Pancreas (tissue), 10 donors: ENCODE measurements around the gene DDX25. TPM values are rescaled to one million over a fixed set of nuclear protein-coding genes. Genes with fewer than 3 reads are reported as not detected.

Experiments used
- ATAC-seq, 4 donors: fragments of 200-7000 bp; cut with Tn5 transposase; one replicate each; pipeline versions ENCODE4 v1.8.0 to v1.9.1; 2020; ENCODE audit warnings: mild to moderate bottlenecking in 4 of 4, moderate library complexity in 4 of 4
- DNase-seq, 6 donors: peaks; one replicate each; pipeline ENCODE4 v3.0.0-alpha.2; 2020
- FAIRE-seq: peaks from 2 replicates; lab custom pipeline; 2012; peaks lifted over from hg19 to GRCh38; lab: Jason Lieb, UNC
- H3K27ac ChIP-seq, 4 donors: fragments of 200-600 bp; sonication (generic); 1 replicate in 3 of 4; 2 replicates in 1 of 4; pipeline versions ENCODE4 v1.5.0 to v1.8.0; 2020
- H3K27me3 ChIP-seq, 4 donors: fragments of 200-600 bp; one replicate each; pipeline ENCODE4 v1.8.0; 2021
- H3K36me3 ChIP-seq, 3 donors: fragments of 200-600 bp; sonication (generic) in 1 of 3; one replicate each; pipeline versions ENCODE4 v1.5.0 to v1.8.0; 2020 to 2021
- H3K4me1 ChIP-seq, 3 donors: fragments of 200-600 bp; one replicate each; pipeline ENCODE4 v1.8.0; 2021
- H3K4me3 ChIP-seq, 4 donors: fragments of 200-600 bp; sonication (generic) in 2 of 4; one replicate each; pipeline versions ENCODE4 v1.5.0 to v1.8.0; 2020 to 2021
- H3K9me3 ChIP-seq, 4 donors: fragments of 200-600 bp; one replicate each; pipeline ENCODE4 v1.8.0; 2021
- WGBS, 2 donors: extraction: QIAGEN DNeasy Blood & Tissue Kit; methylation state at CpG; one replicate each; pipeline ENCODE4 v1.1.7; 2013; 5-methylcytosine and 5-hydroxymethylcytosine counted together
- intact Hi-C, 3 donors: fragments of 100-400 bp; cut with DNase I; formaldehyde crosslinking; loops; one replicate each; pipeline versions ENCODE4 v1.11.1 to v1.14.2; 2022
- polyA plus RNA-seq, 2 donors: library from polyadenylated mRNA; stranded (reverse); fragments of 200-250 nt; gene quantifications; one replicate each; pipeline ENCODE4 v1.2.3, GENCODE V29; 2013
- total RNA-seq, 6 donors: library from RNA; stranded (reverse); fragmentation: NEBNext Ultra II Directional in 4 of 6; extraction: Animal tissue kit (Norgen Biotek cat#: 25700) in 4 of 6; gene quantifications; one replicate each; pipeline versions ENCODE4 v1.2.1 to v1.2.4, GENCODE V29; 2021 to 2023
- TF ChIP-seq, protein P1 (sequence below), 4 donors: fragments of 200-600 bp; sonication (generic) in 3 of 4; IDR thresholded peaks; one replicate each; pipeline versions ENCODE4 v1.5.0 to v1.8.0; 2021; ENCODE audit warnings: antibody characterized with exemption in 4 of 4
- donor health status: healthy with polysubstance abuse.
- donor health status: DM: no; HTN: no; CAD: no; lungs with moderate emphysema.
- donor health status: DM: no; HTN: no; CAD: no.
- donor health status: control.
- donor health status: control.
- donor health status: Bipolar disorder and iron deficiency.
- donor health status: DM: yes; HTN: yes; CAD: no.
- donor health status: DM: no; HTN: no; CAD: no.
- donor health status: DM: no; HTN: no; CAD: no.
- donor health status: DM: yes; HTN: yes; CAD: no.

The DDX25 gene
- total and polyA plus RNA-seq, 8 donors: 0.41 to 7.1 (median 0.64) TPM

DNA sequence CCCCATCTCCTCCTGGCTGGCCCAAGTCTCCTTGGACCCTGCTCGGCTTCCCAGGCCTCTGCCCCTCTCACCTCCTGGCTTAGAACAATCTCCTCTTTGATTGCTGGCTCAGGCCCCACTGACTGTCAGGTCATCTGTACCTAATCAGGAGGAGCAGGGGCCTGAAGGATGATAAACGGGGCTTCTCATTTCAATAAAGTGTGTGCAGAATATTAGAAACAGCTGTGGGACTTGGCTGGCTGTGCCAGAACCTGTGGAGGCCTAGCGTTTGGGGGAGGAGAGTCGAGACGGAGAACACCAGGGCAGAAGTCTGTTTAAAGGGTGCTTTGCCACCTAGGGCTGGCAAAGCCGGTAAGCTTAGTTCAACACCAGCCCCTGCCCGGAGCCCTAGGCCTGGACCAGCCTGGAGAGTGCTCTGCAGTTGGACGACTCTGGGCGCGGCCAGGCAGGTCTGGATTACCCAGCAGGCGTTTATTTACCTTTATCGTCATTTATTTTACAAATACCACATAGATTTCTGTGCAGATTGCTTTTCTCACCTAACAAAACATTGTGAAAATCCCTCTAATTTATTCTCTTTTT is 31.4 kb downstream of the DDX25 start:
- no peak overlapping the region for H3K4me3 ChIP-seq
- TF ChIP-seq, protein P1, sequence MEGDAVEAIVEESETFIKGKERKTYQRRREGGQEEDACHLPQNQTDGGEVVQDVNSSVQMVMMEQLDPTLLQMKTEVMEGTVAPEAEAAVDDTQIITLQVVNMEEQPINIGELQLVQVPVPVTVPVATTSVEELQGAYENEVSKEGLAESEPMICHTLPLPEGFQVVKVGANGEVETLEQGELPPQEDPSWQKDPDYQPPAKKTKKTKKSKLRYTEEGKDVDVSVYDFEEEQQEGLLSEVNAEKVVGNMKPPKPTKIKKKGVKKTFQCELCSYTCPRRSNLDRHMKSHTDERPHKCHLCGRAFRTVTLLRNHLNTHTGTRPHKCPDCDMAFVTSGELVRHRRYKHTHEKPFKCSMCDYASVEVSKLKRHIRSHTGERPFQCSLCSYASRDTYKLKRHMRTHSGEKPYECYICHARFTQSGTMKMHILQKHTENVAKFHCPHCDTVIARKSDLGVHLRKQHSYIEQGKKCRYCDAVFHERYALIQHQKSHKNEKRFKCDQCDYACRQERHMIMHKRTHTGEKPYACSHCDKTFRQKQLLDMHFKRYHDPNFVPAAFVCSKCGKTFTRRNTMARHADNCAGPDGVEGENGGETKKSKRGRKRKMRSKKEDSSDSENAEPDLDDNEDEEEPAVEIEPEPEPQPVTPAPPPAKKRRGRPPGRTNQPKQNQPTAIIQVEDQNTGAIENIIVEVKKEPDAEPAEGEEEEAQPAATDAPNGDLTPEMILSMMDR (IDR thresholded peaks at IDR 0.05): no peak
- no peaks in the 10 kb centered on the region for H3K4me1 ChIP-seq
- H3K36me3 ChIP-seq: no peaks in the 10 kb centered on the region
- intact Hi-C loops: loop anchor here in 1 of 3 donors (5.0 kb wide), 1 partner anchor 252 kb away; no protein-coding TSS in a partner anchor
- H3K27me3 ChIP-seq: peaks cover 0 to 7% (median 0%) of the 10 kb centered on the region in 4 donors
- no peak overlapping the region for H3K27ac ChIP-seq
- 78 to 79% methylated on average over 12 of the region's 12 CpGs for WGBS, 2 donors
- no peaks in the 10 kb centered on the region for H3K9me3 ChIP-seq
- FAIRE-seq (no peak), DNase-seq (no peak), ATAC-seq (no peak)

DNA sequence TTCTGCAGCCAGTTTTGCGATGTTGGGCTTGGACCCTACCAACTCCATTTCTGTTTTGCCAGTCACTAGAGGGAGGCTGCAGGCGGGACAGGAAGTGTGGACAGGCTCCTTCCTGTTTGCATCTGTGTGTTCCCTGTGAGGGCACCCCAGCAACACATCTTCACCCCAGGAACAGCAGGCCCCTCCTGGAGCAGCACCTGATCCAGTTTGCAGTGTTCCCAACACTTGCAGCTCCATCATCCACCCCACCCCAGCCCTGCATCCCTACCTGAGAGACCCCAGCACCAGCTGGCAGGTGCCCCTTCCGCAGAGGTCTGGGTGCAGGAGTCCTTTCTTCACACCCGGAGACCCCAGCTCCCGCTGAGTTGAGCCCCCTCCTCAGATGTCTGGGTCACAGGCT is 34.1 kb downstream of the DDX25 start:
- Histone ChIP-seq H3K27me3 (no peaks in the 10 kb centered on the region), H3K27ac (no peak overlapping the region), H3K36me3 (no peaks in the 10 kb centered on the region), H3K4me3 (no peak overlapping the region), H3K4me1 (no peaks in the 10 kb centered on the region), H3K9me3 (no peaks in the 10 kb centered on the region)
- 75 to 84% methylated on average over 5 of the region's 5 CpGs for WGBS, 2 donors
- no peak for FAIRE-seq
- ATAC-seq: no peak
- TF ChIP-seq, protein P1 (IDR thresholded peaks at IDR 0.05): no peak
- no peak for DNase-seq
- intact Hi-C loops: loop anchor here in 1 of 3 donors (5.0 kb wide), 1 partner anchor 249 kb away; no protein-coding TSS in a partner anchor

DNA sequence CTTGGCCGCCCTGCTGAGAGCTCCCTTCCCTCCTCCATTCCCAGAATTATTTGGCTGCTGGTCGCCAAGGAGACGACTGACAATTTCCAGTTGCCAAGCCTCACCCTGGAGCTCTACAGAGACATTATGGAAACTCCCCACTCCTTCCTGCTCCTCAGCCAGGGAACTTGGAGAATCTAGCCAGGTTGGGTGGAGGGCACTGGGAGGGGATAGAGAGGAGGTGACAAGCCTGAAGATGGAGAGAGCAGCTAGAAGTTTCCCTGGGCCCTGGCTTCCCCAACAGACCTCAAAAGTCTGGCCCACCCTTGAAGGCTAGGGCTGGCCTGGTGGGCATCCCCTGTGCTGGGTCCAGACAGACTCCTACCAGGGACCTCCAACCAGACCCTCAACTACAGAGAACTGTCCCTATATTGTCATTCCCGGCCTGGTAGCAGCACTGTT is 34.8 kb downstream of the DDX25 start:
- whole genome bisulfite sequencing, 2 donors: 57 to 60% methylated on average over 4 of the region's 4 CpGs
- Histone ChIP-seq H3K4me1 (no peaks in the 10 kb centered on the region), H3K4me3 (no peak overlapping the region), H3K9me3 (no peaks in the 10 kb centered on the region), H3K27ac (no peak overlapping the region), H3K27me3 (no peaks in the 10 kb centered on the region), H3K36me3 (no peaks in the 10 kb centered on the region)
- intact Hi-C loops: loop anchor here in 1 of 3 donors (5.0 kb wide), 1 partner anchor 248 kb away; no protein-coding TSS in a partner anchor
- ATAC-seq (no peak), DNase-seq (no peak), FAIRE-seq (no peak)
- TF ChIP-seq, protein P1 (IDR thresholded peaks at IDR 0.05): no peak

DNA sequence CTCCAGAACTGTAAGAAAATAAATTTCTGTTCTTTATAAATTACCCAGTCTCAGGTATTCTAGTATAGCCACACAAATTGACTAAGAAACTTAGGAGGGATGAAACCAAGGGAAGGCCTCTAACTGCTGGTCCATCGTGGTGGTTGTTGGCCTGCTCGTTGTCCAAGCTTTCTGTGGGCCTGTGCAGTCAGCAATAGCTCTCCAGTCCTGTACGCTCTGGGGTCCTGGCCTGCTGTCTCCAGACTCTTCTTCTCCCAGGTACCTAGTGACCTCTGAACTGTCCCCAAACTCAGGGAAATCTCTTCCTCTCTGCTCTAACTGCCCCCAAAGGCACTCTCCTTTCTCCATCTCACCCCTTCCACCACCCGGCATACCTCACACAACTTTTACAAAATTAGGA is 35.8 kb downstream of the DDX25 start:
- H3K27me3 ChIP-seq: no peaks in the 10 kb centered on the region
- H3K4me3 ChIP-seq: no peak overlapping the region
- H3K36me3 ChIP-seq: no peaks in the 10 kb centered on the region
- intact Hi-C loops: no loop called here
- no peaks in the 10 kb centered on the region for H3K9me3 ChIP-seq
- no peak for FAIRE-seq
- WGBS, 2 donors: 89 to 96% methylated on average over 4 of the region's 4 CpGs
- TF ChIP-seq, protein P1 (IDR thresholded peaks at IDR 0.05): no peak
- H3K27ac ChIP-seq: no peak overlapping the region
- ATAC-seq: no peak
- no peaks in the 10 kb centered on the region for H3K4me1 ChIP-seq
- no peak for DNase-seq

GRCh38 chr11:125941267-125941618 is 36.9 kb downstream of the DDX25 start:
- Histone ChIP-seq H3K4me1 (no peaks in the 10 kb centered on the region), H3K36me3 (no peaks in the 10 kb centered on the region), H3K9me3 (no peaks in the 10 kb centered on the region), H3K27ac (no peak overlapping the region), H3K4me3 (no peak overlapping the region), H3K27me3 (no peaks in the 10 kb centered on the region)
- FAIRE-seq: no peak
- no peak for DNase-seq
- TF ChIP-seq, protein P1 (IDR thresholded peaks at IDR 0.05): no peak
- intact Hi-C loops: no loop called here
- ATAC-seq: no peak
- 74 to 86% methylated on average over 4 of the region's 4 CpGs for WGBS, 2 donors
